Bronchial epithelial cell (primary cell): ENCODE results near the gene LY9. TPM values are rescaled to one million over a fixed set of nuclear protein-coding genes. Genes with fewer than 3 reads are reported as not detected.
"Not testable (repeated sequence)": the region's sequence is repeated elsewhere in the genome, so short reads cannot be mapped to it uniquely, and the experiment has no call there.

Experiments
- DNase-seq: peaks from one replicate; pipeline ENCODE4 v3.0.0-alpha.2; 2010; ENCODE audit warnings: low read depth
- FAIRE-seq: peaks from 2 replicates; lab custom pipeline; 2011; peaks lifted over from hg19 to GRCh38; lab: Jason Lieb, UNC
- H3K27me3 ChIP-seq: 2 replicates; pipeline ENCODE4 v1.5.1; 2011; ENCODE audit warnings: low read length; ENCODE audit not compliant: control insufficient read depth, insufficient read depth
- H3K36me3 ChIP-seq: 2 replicates; pipeline ENCODE4 v1.5.1; 2011; ENCODE audit warnings: low read length; ENCODE audit not compliant: control insufficient read depth, insufficient read depth
- H3K4me3 ChIP-seq: 2 replicates; pipeline ENCODE4 v1.5.1; 2011; ENCODE audit warnings: mild to moderate bottlenecking, low read depth, low read length, control low read depth
- CTCF ChIP-seq: IDR thresholded peaks from 2 replicates; pipeline ENCODE4 v1.5.1; 2011; ENCODE audit warnings: mild to moderate bottlenecking, moderate library complexity, low read length, control low read depth, inconsistent platforms; ENCODE audit not compliant: insufficient read depth, severe bottlenecking
- total RNA-seq: library from RNA; depleted of rRNA; stranded (reverse); fragments of >200 nt; gene quantifications from 2 replicates; pipeline ENCODE4 v1.2.1, GENCODE V29; 2014

LY9 gene
- total RNA-seq, 1 donor from 2014 or later = under 0.01 TPM

GRCh38 chr1:160868141-160868540, 72.2 kb downstream of the LY9 start:
- Histone ChIP-seq H3K4me3 (no peak overlapping the region), H3K36me3 (no peaks in the 10 kb centered on the region), H3K27me3 (no peaks in the 10 kb centered on the region)
- TF ChIP-seq CTCF = no peak
- FAIRE-seq (no peak), DNase-seq (no peak)

- H3K27me3 ChIP-seq = no peaks in the 10 kb centered on the region
- FAIRE-seq = no peak
- DNase-seq = peak; percentile 39
- H3K4me3 ChIP-seq = no peak overlapping the region
- H3K36me3 ChIP-seq = no peaks in the 10 kb centered on the region
- TF ChIP-seq CTCF = no peak
Measured at GRCh38 chr1:160874935-160875334, 79.0 kb downstream of the LY9 start.

- not testable (repeated sequence) for DNase-seq, H3K4me3 ChIP-seq, FAIRE-seq, H3K36me3 ChIP-seq, H3K27me3 ChIP-seq
Measured at GRCh38 chr1:160875591-160875990, 79.6 kb downstream of the LY9 start.

GRCh38 chr1:160876311-160876710, 80.3 kb downstream of the LY9 start:
- no peak for TF ChIP-seq CTCF
- no peak overlapping the region for H3K4me3 ChIP-seq
- DNase-seq = no peak
- no peaks in the 10 kb centered on the region for H3K27me3 ChIP-seq
- no peaks in the 10 kb centered on the region for H3K36me3 ChIP-seq
- no peak for FAIRE-seq

- Histone ChIP-seq H3K36me3 (no peaks in the 10 kb centered on the region), H3K27me3 (no peaks in the 10 kb centered on the region), H3K4me3 (no peak overlapping the region)
- peak; percentile 14 for TF ChIP-seq CTCF
- FAIRE-seq (no peak), DNase-seq (no peak)
Measured at GRCh38 chr1:160877221-160877620, 81.2 kb downstream of the LY9 start.

Other genes starting within 250 kb of the LY9 start
- gene CD84, start 216.7 kb upstream of the LY9 start, total RNA-seq = not detected in 2 replicates
- not detected in 2 replicates for gene SLAMF1, start 149.1 kb upstream of the LY9 start, total RNA-seq
- not detected in 2 replicates for gene CD48, start 84.4 kb upstream of the LY9 start, total RNA-seq
- gene SLAMF7, start 56.9 kb upstream of the LY9 start, total RNA-seq = 0.79 and 3.3 TPM in 2 replicates
- under 0.01 TPM in 2 replicates for gene CD244, start 66.7 kb downstream of the LY9 start, total RNA-seq
- gene ITLN1, start 89.0 kb downstream of the LY9 start, total RNA-seq = not detected in 2 replicates
- gene ITLN2, start 158.6 kb downstream of the LY9 start, total RNA-seq = 0.26 TPM in 1 of 2 replicates, not detected in the other
- gene F11R, start 225.0 kb downstream of the LY9 start, total RNA-seq = 269 and 280 TPM in 2 replicates
- gene TSTD1, start 242.8 kb downstream of the LY9 start, total RNA-seq = 55.5 and 87.1 TPM in 2 replicates
- 58.4 and 70.2 TPM in 2 replicates for gene USF1, start 249.8 kb downstream of the LY9 start, total RNA-seq